ENCODE measurements around the gene DDX54.

Gene DDX54, protein sequence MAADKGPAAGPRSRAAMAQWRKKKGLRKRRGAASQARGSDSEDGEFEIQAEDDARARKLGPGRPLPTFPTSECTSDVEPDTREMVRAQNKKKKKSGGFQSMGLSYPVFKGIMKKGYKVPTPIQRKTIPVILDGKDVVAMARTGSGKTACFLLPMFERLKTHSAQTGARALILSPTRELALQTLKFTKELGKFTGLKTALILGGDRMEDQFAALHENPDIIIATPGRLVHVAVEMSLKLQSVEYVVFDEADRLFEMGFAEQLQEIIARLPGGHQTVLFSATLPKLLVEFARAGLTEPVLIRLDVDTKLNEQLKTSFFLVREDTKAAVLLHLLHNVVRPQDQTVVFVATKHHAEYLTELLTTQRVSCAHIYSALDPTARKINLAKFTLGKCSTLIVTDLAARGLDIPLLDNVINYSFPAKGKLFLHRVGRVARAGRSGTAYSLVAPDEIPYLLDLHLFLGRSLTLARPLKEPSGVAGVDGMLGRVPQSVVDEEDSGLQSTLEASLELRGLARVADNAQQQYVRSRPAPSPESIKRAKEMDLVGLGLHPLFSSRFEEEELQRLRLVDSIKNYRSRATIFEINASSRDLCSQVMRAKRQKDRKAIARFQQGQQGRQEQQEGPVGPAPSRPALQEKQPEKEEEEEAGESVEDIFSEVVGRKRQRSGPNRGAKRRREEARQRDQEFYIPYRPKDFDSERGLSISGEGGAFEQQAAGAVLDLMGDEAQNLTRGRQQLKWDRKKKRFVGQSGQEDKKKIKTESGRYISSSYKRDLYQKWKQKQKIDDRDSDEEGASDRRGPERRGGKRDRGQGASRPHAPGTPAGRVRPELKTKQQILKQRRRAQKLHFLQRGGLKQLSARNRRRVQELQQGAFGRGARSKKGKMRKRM

DNA sequence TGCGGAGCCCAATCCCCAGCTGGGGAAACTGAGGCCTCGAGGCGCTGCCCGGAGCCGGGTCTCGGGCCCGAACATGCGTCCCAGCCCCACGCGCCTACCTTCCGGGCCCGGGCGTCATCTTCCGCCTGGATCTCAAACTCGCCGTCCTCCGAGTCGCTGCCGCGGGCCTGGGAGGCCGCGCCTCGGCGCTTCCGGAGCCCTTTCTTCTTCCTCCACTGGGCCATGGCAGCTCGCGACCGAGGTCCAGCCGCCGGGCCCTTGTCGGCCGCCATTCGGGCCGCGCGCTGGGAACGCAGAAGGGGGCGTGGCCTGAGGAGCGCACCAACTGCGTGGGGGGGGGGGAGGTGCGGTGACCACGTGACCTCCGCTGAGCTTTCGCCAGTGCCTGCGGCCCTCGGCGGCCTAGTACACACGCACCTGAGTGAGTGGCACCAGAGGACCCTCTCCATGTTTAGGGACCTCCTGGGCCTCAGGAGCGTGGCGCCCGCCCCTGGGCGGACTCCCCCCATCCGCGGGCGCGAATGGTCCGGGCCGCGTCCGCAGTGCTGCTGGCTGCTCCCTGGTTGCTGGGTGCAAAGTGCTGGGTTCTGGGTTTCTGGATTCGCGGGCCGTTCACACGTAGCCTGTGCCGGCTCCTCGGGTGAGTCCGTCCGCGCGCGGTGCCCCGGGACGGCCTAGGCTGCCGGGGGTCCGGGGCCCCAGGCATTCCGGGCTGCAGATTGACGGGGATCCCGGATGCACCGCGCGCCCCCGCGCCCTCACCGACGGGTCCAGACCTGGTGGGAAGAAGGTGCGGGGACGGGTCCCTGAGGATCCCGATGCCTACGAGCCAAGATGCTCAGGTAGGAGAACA lies at the start of gene DDX54, which contains the start of gene RITA1:
Gene DDX54, minus strand, starts transcription at position 299 of the 853 bp plus-strand sequence. Its CDS starts 27 bp downstream, at position 272.
Gene RITA1, plus strand, starts transcription at position 542 of the 853 bp plus-strand sequence. CDS start 1,026 bp downstream, outside the sequence.
- no peak for DNase-seq (ENCODE audit: low read depth)

DNA sequence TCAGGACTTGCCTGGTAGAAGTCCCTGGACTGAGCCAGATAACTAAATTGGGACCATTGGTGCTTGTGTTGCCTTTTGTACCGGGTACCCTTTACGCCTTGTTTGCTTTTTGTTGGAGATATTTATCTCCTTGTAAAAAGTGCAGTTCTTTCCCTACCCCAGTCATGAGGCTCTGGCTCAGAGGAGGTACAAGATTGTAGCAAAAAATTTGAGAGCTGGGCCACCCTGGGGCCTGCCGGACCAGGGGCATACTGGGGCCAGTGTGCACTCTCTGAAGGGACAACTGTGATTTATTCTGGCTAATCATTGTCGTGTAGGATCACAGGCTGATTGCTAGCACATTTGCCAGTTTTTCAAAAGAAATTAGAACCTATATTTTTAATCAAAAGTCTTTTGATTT lies 49.2 kb upstream of the DDX54 start:
- no peak for DNase-seq (ENCODE audit: low read depth)

DNA sequence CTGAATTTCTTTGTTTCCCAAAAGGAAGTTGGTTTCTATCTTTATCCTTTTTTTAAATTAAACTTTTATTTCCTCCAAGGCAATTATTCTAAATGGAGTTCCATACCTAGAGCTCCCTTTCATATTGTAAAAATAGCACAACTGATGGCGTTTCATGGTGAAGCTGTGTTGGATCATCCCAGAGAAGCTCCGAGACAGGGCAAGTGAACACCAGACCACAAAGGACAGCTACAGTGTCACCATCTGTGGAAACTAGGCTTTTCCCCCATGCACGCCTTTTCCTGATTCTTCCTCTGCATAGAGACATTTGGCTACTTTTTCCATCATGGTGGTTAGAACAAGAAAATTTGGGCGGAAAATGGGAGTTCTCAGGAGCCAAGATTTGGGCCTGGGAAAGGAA lies 48.7 kb upstream of the DDX54 start:
- no peak for DNase-seq (ENCODE audit: low read depth)

DNA sequence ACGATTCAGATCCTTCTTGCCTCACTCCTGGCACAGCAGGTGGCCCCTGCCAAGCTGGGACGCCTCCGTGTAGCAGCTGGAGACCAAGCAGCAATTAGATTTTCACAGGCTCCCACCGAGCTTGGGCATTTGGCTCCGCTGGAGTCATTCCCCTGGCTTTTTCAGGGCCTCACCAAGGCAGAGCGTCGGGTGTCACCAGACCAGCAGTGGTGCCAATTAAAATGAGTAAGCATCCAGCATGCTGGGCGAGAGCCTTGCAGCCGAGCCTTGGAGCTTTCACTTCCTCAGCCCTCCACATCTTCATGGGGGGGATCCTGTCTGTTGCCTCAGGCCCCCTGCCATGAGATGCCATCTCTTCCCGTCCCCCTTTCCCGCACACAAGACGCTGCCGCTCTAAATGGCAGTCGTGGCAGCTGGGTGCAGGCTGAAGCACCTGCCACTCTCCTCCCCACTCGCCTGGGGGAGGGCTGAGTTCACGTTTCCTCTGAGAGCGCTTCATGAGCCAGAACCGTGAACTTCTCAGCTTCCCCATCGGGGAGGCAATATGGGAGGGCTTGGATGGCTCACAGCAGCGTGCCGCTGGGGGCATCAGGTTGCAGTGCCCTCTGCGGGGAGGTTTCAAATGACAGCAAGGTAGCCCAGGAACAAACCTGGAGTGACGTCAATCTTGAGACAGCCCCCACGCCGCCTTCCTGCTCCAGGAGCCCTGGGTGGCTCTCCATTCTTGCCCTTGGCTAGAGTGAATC lies 47.7 kb upstream of the DDX54 start:
- no peak for DNase-seq (ENCODE audit: low read depth)

DNA sequence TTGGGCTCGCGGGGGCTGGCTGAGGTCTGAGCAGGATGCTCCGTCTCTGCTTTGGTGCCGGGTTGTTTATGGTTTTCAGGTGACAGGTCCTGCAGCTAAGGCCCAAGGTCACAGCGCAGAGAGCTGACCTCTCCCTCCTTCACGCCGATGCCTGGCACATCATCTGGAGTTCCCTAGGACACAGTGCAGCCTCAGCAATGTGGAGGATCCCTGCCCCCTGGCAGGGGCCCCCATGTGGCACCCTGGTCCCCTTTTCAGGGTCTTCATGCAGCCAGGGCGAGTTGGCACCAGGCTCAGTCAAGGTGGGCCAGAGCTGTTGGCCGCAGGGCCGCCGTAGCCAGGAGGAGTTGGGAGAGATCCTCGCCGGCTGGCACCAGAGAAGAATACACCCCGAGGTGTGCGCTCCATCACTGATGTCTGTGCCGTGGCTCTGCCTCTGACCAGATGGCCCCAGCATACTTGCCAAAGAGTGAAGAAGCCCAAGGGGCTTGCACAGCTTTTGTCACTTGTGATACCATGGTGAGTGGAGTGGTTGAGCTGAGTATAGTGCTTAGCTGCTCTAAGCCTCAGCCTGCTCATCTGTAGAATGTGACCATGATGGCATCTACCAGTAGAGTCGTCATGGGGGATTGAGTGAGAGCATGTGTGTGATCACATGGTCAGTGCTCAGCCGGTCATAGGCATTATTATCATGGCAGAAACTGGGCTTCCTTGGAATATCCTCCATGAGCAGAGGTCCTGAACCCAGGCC lies 47.0 kb upstream of the DDX54 start:
- no peak for DNase-seq (ENCODE audit: low read depth)

DNA sequence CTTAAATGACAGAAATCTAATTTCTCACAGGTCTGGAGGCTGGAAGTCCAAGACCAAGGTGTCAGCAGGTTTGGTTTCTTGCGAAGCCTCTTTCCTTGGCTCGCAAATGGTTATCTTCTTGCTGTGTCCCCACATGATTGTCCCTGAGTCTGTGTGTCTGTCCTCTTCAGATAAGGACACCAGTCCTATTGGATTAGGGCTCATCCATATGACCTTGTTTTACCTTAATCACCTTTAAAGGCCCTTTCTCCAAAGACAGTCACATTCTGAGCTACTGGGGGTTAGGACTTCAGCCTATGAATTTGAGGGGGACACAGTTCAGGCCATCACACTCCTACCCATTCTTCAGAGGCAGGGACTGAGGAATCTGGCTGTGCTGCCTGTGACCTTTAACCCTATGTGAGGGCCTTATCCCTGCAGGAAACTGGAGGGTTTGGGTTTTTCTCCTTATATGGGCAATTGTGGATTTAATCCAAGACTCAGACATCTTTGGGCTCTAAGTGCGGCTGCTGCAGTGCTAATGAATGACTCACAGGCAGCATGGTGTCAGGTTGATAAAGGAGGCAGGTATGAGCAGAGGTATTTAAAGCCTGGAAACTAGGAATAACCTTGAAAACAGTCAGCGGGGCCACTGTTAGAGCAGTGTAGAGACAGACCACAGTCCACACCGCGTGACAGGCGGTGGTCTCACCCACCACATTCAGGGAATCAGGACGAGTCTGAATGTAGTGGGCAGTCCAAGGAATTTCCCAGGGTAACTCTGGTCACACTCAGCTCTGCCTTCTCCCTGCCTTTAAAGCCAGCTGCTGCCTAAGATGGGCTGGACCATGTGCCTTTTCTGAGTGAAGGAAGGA lies 46.2 kb upstream of the DDX54 start:
- DNase-seq (ENCODE audit: low read depth), result no peak

DNA sequence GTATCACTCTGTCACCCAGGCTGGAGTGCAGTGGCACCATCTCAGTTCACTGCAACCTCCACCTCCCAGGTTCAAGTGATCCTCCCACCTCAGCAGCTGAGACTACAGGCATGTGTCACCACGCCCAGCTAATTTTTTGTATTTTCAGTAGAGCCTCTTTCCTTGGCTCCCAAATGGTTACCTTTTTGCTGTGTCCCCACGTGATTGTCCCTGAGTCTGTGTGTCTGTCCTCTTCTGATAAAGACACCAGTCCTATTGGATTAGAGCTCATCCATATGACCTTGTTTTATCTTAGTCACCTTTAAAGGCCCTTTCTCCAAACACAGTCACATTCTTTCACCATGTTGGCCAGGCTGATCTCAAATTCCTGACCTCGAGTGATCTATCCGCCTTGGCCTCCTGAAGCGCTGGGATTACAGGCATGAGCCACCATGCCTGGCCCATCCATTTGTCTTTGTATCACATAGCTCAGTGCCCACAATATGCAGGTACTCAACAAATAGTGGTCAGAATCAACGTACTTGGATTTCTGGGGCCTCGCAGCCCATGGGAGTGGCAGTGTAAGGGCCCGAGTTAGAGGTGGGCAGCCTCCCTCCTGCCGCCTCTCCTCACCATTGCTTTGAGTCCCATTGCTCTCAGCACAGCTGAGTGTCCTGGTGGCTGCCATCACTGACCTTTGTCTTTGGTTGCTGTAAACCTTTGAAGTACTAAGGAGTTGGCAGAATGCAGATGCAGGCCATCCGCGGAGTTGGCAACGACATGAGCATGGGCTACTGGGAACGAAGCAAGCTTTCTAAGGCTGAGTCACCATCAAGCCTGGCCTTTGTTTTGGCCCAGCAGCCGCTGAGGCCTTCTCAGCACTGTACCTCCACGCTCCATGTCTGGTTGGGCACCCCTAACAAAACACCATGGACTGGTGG lies 45.3 kb upstream of the DDX54 start:
- no peak for DNase-seq (ENCODE audit: low read depth)

DNA sequence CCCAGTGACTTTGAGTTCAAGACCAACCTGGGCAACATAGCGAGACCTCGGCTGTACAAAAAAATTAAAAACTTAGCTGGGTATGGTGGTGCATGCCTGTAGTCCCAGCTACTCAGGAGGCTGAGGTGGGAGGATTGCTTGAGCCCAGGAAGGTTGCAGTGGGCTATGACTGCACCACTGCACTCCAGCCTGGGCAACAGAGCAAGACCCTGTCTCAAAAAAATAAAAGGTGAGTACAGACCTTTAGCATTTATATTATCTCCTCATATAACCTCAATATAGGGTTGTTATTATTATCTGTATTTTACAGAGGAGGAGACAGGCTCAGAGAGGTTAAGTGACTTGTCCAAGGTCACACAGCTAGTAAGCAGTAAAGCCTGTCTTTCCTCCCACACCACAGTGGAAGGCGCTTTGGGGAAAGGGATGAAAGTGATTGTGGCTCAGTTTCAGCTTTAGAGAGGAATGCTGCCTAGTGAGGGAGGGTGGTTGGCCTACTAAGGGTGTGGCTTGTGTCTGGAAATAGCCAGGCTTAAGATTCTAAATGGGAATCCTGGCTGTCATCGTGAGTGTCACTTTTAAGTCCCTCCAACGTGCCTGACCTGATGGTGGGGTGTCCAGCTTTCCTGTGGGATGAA lies 43.2 kb upstream of the DDX54 start:
- DNase-seq (ENCODE audit: low read depth), result no peak

DNA sequence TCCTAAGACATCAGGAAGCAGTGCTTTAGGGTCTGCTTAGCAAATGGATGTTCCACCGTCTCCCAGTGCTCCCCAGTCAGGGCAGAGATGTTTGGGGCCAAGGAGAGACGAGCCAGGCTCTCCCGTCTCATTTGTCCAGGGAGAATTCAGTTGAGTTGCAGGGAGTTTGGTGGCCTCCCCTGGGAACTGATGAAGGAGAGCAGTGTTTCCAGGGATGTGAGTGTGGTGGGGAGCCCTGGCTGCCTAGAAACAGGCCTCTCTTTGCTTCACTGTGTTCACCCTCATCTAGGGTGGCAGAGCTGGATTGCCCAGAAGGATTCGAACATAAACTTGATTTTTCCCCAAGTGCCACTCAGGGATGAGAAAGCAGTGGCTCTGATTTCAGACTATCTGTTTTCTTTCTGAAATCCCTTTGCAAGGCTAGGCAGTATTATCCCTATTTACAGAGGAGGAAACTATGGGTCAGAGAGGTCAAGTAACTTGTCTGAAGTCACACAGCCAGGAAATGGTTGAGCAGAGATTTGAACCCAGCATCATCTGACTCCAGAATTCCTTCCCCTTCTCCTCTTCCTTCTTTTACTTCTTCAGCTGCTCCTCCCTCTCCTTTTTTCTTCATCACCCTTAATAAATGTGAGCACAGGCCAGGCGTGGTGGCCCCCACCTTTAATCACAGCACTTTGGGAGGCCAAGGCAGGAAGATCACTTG lies 42.6 kb upstream of the DDX54 start:
- no peak for DNase-seq (ENCODE audit: low read depth)

DNA sequence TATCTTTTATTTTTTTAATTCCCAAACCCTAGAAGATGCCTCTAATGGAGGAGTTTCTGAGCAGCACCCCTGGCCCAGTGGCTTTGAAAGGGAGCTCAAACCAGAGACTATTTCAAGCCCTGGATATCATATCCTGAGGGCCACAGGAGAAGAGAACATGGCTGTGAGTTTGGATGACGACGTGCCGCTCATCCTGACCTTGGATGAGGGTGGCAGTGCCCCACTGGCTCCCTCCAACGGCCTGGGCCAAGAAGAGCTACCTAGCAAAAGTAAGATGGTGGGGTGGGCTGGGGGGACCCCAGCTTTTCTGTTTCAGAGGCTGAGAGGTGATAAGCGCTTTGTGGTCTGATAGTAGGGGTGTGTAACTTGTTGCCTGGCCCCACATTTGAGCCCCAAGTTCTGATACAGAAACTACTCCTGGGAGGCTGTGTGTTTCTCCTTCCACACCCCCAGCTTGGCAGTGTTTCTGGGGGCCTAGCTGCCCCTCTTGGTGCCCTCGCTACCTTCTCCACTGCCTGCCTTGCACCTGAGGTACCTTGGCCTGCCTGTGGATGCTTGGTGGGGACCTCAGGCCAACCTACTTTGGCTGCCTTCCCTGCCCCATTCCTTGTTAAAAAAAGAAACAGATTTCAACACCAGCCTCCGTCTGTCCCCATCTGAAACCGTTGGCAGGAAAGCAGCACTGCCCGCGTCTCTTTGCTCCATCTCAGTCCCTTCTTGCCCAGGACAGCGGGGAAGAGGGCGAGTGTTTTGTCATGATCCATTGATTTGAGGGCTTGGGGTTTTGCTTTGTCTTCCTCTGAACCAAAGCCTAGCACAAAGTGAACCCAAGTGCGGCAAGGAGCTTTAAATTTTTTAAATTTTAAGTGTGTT lies 41.7 kb upstream of the DDX54 start:
- no peak for DNase-seq (ENCODE audit: low read depth)

DNA sequence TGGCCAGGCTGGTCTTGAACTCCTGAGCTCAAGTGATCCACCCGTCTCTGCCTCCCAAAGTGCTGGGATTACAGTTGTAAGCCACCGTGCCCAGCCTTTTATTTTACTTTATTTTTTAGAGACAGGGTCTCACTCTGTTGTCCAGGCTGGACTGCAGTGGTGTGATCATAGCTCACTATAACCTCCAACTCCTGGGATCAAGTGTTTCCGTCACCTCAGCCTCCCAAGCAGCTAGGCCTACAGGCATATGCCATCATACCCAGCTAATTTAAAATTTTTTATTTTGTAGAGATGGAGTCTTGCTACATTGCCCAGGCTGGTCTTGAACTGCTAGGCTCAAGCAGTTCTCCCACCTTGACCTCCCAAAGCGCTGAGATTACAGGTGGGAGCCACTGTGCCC lies 39.7 kb upstream of the DDX54 start:
- DNase-seq (ENCODE audit: low read depth), result no peak

DNA sequence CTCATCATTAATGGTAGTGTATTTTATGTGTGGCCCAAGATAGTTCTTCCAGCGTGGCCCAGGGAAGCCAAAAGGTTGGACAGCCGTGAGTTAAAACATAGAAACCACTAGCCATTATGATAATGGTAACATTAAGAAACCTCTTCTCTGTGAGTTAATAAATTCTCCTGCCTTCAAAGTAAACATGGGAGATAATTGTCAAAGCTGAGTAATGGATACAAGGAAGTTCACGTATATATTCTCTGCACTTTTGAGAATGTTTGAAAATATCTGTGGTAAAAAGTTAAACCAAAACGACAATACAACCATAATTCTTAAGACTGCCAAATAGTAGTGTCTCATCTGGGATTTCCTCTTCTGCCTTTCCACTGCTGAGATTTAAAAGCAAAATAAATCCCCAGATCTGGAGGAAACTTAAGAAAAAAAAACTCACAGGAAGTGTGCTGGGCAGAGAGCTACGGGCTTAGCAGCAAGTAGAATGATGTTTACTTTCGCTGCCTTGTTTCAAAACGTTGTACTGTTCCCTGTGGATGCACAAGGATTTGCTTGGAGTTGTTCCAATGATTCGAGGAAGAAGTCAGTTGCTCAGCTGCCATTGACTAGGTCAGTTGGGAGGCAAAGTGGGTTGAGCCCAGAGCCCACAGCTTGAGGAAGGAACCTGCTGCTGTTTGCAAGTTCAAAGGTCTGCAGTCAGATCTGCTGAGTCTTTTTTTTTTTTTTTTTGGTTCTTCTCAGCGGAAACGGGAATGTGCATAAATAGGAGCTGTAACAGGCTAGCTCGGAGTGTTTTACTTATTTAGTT lies 37.7 kb upstream of the DDX54 start:
- DNase-seq (ENCODE audit: low read depth), result peak; percentile 85

DNA sequence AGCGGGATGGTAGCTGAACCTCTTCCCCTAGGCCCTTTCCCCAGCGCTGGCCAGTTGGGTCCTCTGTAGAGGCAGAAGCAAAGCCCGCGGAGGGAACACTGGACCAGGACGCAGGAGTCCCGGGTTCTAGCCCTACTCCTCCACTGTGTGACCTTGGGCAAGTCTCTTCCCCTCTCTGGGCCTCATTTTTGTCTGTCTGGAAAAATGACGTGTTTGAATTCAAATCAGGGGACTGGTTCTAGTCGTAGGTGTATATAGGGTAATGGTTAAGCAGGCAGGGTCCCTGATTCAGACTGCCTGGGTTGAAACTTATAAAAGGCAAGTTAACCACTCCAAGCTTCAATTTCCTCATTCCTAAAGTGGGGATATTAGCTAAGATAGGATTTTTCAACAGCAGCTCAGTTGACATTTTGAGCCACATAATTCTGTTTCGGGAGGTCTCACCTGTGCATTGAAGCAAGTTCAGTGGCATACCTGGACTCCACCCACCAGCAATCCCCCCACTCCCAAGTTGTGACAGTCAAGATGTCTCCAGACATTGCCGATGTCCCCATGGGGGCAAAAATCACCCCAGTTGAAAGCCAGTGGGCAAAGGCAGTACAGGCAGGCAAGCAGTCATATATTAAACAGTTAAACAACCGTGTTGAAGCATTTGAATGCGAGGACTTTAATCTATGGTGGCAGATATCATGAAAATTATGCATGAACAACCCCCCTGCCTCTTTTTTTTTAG lies 36.9 kb upstream of the DDX54 start:
- no peak for DNase-seq (ENCODE audit: low read depth)

DNA sequence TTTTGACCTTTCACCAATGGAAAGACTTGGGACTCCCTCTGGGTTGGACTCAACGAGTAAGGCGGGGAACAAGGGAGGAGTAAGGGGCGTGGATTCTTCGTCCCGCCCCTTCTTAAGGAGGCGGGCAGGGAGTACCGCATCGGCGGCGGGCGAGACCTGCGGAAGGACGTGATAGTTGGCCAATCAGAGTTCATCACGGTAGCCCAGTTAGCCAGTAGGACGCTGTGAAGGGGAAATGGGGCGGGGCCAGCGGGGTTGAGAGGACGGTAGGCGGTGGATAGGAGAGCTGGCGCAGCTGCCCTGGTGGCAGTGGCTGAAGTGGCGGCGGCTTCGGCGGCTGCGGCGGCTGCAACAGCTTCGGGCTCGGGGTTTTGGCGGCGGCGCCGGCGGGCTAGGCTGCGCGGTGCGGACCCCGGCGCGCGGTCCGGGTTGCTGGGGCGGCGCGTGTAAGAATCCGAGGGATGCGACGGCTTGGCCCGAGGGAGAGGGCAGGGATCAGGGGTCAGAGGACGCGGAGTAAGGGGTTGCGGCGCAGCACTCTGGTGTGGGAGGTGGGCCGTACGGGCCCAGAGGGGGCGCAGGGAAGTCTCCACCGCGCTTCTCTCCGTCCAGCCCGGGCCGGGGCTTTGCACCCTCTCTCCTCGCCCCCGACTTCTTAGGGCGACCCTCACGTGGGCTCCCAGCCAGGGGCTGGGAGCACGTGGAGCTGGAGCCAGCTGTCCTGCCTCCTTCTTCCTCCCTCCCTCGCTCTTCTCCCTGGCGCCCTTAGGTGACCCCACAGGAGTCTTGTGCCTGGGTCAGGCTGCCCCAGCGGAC lies 36.1 kb upstream of the DDX54 start, which contains the start of gene TPCN1:
Gene TPCN1, plus strand, starts transcription at position 284 of the 816 bp plus-strand sequence. CDS start 5,389 bp downstream, outside the sequence.
- peak; percentile 100 for DNase-seq (ENCODE audit: low read depth)
